Measurements from ENCODE around the gene KBTBD12.

KBTBD12 gene

DNA sequence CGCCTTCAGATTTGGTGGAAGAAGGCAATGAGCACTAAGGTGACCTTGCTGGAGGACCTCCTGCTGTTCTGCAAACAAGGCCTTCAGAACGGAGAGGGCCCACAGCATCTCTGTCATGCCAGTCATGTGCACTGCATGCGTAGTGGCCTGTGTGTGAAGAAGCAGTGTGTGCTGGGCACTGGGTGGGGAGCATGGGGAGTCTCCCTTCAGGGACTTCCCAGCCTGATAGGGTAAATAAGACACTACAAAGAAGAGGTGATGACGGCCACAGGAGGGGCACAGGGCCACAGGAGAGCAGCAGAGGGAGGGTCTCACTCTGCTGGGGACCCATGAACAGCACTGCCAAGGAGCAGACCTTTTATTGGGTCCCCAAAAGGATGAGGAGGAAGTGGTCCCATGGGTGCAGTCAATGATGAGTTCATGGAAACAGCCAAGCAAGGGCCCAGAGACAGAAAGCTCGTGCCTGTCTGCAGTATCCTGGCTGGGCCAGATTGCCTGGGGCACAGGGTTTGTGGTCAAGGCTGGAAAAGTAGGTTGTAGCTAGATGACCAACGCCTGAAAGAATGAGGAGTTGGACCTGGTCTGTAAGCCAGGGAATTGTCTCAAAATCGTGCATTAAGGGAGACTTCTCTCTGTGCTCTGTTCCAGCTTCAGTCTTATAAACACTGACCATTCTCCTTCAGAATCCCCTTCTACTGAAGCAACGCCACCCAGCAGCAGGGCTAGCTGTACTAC is 69.4 kb downstream of the KBTBD12 start:
- in situ Hi-C loops (cut with MboI; ENCODE audit: low sequenced_read_pairs): no loop called here

DNA sequence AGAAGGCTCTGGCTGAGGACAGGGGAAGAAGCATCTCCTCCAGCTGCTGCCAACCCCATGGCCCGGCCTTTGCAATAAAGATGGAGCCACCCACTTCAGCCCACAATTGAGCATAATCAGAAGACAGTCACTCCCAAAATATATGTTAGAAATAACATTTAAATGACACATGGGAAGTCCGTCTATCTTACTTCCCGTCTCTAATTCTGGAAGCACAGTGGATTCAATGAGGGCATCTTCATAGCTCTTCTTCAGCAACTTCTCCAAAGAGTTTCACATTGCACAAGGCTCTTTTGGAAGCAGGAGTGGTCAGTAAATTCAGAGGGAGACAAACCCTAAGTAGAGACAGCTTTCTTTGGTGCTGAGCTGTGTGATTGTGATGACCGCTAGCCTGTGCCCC is 70.2 kb downstream of the KBTBD12 start:
- in situ Hi-C loops (cut with MboI; ENCODE audit: low sequenced_read_pairs): no loop called here

DNA sequence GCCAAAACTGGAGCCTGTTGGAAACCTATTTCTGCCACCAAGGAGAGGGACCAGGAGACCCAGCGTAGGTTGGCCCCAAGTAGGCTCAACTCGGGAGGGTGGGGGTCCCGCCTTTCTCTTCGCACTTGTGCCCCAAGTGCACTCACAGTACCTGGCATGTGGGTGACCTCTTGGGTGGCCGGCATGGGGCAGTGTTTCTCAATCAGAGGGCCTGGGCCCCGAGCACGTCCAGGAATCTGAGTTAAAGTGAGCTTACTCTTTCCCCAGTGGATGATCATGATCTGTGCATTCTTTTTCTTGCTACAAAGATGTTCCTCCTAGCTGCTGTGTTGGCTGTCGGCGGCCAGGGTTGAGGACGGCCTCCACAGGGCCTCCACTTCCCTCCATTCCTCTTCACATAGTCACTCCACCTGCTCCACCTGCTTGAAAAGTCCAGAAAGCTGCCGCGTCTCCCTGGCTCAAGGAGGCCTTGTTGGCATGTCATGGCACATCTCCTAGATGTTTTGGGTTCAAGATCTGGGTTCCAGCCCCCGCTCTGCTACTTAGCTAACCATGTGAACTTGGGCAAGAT is 70.7 kb downstream of the KBTBD12 start:
- in situ Hi-C loops (cut with MboI; ENCODE audit: low sequenced_read_pairs): no loop called here

DNA sequence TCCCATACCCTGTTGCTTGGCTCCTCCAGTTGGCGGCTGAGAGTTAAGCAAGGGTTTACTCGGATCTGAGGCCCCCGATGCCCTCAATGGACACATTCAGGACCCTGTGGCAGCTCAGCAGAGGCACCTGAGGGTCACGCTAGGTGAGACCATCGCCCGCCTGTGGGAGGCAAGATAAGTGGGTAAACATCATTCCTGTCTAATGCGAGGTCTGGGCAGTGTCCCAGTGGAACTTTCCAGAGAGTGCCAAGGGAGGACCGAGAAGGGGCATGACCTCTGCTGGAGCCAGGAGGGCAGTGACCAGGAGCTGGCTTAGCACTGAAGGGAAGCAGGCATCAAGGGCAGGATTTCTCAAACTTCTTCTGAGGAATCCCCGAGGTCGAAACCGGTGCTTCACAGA is 71.8 kb downstream of the KBTBD12 start:
- in situ Hi-C loops (cut with MboI; ENCODE audit: low sequenced_read_pairs): no loop called here

DNA sequence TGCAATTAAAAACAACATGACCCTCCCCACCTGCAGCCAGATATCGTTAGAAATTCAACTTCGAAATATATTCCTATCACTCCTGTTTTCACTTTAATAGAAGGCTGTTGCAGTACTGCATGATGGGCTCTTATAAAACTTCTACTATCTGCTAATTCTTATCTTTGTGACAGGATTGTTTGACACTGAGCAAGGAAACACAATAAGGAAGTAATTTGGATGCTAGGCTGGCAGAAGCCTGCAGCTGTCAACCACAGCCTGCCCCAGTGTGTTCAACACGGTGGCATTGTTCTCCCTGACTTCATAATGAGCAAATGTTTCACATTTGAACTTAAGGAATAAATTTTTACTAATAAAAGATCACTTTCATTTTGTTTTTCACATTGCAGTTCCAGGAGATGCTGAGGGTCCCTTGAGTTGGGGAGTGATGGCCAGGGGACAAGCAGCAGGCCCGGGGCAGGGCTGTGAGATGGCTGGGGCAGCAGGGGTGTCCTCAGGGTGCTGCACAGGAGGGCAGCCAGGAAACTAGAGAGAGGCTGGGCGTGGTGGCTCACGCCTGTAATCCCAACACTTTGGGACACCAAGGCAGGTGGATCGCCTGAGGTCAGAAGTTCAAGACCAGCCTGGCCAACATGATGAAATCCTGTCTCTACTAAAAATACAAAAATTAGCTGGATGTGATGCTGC is 72.4 kb downstream of the KBTBD12 start:
- in situ Hi-C loops (cut with MboI; ENCODE audit: low sequenced_read_pairs): no loop called here

DNA sequence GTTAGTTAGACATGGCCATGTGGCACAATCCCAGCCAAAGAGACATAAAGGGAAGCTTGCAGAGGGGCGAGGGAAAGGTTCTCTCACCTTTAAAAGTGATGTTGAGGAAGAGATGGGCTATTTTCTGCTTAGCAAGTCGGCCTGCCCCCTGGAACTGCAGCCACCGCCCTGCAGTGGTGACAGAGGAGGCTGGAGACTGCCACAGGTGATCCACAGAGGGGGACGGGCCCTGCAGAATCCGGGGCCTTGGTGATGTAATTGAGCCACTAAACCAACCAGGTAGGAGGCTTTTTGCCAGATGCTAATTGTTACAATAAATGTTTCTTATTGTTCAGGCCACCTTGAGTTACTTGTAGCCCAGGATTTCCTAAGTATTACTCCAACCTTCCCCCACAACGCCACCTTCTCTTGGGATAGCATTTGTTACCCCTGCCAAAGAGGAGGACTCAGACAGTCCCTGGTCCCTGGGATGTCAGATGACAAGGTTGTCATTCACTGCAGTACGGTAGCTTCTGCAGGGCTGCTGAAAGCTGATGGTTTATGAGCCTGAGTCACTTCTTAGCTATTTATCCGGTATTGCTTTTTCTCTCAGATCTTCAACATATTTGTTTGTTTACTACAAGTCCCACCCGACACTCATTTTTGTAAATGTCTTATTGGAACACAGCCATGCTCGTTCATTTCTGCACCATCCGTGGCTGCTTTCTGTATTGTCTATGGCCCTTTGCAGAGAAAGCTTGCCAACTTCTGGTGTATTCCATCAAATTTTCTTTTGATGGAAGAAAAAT is 73.9 kb downstream of the KBTBD12 start:
- in situ Hi-C loops (cut with MboI; ENCODE audit: low sequenced_read_pairs): no loop called here

DNA sequence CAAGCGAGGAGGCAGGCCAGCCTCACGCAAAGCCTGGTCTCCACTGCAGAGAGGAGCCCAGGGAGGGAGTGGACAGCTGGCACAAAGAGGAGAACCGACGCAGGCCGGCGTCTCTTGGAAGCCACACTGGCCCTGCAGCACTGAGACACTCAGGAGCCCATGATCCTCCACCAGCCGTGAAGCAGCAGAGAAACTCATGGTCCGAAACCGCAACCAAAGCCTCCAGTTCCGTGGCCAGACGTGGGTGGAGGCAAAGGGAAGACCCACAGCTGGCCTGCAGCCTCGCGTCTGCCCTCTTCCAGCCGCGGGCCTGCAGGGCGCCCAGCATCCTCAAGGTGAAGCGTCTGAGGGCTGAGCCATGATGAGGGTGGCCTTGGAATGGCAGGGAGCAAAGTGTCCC is 75.0 kb downstream of the KBTBD12 start:
- in situ Hi-C loops (cut with MboI; ENCODE audit: low sequenced_read_pairs): no loop called here

DNA sequence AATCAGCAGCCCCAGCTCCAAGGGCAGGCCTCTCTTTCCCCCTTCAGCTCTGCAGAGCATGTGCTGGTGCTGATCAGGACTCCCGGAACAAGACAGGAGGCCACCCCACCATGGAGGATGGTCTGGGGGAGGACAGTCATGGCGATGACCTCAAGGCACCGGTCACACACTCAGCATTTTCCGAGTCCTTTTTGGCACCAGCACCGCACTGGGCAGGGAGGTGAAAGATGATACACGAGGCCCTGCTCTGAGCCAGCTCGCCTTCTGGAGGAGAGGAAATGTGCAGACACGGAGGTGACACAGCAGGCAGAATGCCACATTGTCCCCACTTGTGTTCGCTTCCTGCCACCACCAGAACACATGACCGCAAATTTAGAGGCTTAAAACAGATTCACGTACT is 75.4 kb downstream of the KBTBD12 start:
- in situ Hi-C loops (cut with MboI; ENCODE audit: low sequenced_read_pairs): no loop called here

DNA sequence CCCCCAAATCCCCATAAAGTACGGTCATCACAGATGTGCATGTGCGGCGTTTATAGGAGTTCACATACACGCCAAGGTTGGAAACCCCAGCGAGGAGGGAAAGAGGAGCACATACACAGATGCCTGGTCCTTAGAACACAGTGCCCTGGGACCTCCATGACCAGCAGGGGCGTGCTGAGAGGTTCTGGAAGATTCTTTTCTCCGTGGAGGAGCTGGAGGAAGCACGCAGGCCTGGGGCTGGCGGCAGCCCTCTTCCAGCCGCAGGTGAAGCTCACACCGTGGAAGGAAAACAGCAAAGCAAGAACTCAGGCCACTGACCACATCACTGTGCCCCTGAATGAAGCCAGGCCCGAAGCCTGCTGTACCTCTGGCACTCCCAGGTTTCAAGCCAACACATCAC is 76.2 kb downstream of the KBTBD12 start:
- in situ Hi-C loops (cut with MboI; ENCODE audit: low sequenced_read_pairs): no loop called here

DNA sequence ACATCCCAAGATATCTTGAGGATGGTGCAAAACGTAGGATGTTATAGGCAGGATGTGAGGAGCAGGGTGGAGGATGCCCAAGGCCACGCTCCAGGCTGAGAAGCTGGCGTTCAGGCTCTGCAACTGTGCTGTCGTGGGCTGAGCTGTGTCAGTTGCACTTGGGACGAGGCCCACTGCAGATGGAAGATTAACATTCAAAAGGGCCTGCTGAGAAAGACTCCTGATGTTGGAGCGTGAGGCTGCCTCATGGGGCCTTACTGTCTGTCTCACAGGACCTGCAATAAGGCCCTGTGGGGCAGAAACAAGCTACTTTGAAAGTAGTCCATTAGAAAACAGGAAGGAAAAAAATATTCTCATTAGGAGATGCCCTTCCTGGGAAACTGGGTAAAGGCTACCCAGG is 76.6 kb downstream of the KBTBD12 start:
- in situ Hi-C loops (cut with MboI; ENCODE audit: low sequenced_read_pairs): no loop called here

DNA sequence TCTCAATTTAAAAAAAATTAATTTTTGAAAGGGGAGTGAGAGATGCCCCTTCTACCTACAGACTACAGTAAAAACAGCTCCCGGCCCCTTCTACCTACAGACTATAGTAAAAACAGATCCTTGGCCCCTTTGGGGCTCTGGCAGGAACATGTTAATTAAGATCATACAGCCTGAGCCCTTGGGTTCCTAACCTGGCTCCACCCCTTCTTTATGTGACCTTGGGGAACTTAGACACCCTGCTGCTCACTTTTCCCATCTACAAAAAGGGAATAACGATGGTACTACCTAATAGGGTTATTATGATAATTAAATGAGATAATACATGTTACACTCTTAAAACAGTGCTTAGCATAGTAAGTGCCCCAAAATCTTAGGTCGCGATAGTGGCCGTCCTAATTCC is 77.1 kb downstream of the KBTBD12 start:
- in situ Hi-C loops (cut with MboI; ENCODE audit: low sequenced_read_pairs): no loop called here

DNA sequence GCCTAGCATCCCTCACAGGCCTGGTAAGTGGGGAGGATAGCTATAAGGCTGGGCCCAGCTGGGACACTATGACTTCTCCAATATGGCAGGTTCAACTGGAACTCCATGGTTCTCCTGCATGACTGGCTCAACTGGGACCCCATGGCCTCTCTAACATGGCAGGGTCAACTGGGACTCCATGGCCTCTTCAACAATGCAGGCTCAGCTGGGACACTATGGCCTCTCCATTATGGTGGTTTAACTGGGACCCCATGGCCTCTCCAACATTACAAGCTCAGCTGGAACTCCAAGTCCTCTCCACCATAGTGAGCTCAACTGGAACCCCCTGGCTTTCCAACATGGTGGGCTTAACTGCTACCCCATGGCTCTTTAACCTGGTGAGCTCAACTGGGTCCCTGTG is 79.0 kb downstream of the KBTBD12 start:
- in situ Hi-C loops (cut with MboI; ENCODE audit: low sequenced_read_pairs): no loop called here

DNA sequence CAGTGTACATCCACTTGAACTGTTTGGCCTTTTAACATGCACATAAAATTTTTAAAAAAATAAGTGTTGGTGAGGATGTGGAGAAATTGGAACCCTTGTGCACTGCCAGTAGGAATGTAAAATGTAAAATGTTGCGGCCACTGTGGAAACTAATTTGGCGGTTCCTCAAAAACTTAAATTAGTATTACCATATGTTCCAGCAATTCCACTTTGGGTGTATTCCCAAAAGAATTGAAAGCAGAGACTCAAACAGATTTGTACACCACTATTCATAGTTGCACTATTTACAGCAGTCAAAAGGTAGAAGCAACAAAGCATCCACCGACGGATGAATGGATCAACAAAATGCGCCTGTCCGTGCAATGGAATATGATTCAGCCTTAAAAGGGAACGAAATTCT is 82.0 kb downstream of the KBTBD12 start:
- in situ Hi-C loops (cut with MboI; ENCODE audit: low sequenced_read_pairs): no loop called here

DNA sequence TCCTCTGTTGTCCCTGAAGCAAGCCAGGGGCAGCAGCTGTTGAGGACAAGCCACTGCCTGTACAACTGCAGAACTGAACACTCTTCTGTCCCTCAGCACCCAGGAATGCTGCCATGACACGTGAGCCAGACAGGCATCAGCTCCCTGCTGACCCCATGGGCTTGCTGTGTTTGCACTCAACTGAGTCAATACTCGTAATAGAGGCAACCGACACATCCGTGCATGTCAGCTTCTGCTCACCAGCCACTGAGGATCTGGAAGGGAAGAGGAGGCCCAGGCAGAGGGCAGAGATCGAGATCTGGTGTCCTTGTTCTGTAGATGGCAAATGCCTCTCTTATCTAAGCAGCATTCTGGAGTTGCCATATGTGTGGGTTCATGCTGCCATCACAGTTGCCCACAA is 82.9 kb downstream of the KBTBD12 start:
- in situ Hi-C loops (cut with MboI; ENCODE audit: low sequenced_read_pairs): no loop called here

DNA sequence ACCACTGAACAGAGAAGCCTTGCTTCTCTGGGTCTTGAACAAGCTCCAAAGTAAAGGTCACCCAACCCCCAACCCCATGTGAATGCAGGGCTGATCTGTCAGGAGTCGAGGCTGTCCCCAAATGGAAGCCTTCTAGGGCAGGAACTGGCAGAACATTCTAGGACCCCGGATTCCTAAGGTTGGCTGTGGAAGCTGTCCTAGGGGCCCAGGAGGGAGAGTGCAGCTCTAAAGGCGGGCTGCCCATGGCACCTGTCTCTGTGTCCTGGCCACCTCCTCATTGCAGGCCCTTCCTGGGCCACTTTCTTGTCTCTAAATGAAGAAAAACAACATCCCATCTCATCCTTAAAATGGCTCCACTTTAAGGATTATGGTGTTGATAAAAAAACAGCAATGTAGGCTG is 83.6 kb downstream of the KBTBD12 start:
- in situ Hi-C loops (cut with MboI; ENCODE audit: low sequenced_read_pairs): no loop called here

DNA sequence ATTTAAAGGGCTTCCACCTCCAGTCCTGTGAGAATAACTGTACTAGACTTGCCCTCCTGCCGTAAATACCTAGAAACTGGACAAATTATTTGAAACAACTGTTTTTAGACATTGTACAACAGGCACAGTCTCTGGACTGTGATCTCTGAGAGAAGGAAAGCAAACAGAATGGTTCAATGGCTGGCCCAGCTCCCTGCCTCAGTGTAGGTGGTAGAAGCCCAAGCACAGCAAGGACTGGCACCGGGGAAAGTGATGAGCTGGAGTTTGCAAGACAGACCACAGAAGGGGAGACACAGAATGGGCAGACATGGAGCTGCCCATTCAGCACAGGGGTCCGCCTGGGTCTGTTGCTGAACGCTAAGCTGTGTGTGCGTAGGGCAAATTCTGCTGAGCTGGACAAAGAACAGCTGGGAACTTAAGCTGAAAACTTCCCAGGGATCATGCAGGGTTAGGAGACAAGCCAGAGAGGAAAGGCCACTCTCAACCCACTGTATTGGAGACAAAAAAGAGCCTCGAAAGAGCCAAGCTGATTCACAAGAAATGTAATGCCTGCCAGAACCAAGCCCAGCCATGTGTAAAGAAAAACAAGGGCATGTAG is 84.6 kb downstream of the KBTBD12 start:
- in situ Hi-C loops (cut with MboI; ENCODE audit: low sequenced_read_pairs): no loop called here

DNA sequence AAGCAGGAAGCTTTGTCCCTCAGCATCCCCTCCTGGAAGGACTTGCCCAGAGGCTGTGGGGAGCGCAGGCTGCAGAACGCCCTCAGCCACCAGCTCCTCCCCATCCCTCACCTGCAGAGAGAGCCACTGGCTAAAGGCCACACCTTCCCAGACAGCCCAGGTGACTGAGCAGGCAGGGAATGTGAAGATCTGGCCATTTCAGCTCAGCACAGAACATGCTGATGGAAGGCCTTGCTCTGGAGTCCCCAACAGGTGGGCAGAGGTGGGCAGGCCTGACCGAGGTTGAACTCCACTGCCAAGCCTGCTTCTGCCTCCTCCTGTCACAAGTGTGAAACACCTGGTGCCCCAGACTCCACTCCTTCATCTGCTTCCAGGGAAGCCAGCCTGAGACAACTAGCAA is 86.5 kb downstream of the KBTBD12 start:
- in situ Hi-C loops (cut with MboI; ENCODE audit: low sequenced_read_pairs): no loop called here

DNA sequence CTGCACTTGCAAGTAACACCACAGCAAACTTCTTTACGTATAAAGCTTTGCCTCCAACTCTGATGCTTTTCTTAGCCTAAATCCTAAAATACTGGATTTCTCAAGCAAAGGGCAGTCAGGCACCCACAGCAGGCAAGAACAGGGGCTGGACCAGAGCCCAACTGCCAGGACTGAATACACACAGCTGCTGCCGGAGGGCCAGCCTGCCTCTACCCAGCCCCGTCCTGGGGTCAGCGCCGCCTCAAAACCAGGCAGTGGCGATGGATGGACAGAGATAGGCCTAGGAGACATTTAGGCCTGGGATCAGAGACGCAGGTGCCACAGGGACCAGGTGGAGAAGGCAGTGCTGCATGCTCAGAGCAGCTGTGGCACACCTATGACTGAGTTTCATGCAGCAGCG is 89.6 kb downstream of the KBTBD12 start:
- in situ Hi-C loops (cut with MboI; ENCODE audit: low sequenced_read_pairs): no loop called here

DNA sequence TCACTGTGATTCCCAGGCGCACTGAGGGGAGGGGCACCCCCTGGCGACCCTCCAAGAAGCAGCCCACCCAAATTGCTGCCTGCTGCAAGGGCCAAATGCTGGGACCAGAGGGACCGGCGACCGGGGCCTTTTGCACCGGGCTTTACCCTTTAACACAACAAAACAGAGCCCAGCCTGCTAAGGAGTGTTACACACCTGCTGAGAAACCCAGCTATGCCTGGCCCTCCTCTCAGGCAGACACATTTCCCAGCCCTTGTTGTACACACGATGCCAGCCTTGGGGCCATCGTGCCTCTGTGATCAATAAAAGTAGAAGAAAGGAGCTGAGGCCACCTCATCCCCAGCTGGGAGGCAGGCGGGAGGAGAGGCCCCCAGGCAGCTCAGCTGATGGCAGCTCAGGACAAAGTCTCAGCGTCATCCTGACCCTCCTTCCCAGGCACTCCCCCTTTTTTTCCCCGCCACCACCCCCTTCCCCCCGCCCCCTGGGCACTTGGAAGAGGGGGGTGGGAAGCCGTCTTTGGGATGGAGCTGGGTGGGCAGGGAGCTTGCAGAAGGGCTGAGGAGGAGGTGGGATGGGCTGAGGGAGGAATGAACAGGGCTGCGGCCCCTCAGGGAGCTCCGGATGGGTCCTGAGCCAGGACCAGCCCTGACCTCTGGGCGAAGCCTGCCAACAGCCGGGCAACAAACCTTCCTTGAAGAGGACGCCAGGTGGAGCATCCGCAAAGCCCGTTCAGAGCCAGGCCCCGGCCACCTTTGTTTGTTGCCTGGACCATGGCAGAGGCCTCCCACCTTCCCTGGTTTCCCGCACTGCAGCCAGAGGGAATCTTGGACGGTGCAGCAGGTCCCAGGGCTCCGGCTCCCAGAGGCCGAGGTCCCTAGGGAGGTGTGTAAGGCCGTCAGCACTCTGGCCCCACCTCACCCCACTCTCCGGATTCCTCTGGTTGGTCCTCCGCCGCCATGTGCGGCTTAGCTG is 91.3 kb downstream of the KBTBD12 start:
- in situ Hi-C loops (cut with MboI; ENCODE audit: low sequenced_read_pairs): no loop called here

DNA sequence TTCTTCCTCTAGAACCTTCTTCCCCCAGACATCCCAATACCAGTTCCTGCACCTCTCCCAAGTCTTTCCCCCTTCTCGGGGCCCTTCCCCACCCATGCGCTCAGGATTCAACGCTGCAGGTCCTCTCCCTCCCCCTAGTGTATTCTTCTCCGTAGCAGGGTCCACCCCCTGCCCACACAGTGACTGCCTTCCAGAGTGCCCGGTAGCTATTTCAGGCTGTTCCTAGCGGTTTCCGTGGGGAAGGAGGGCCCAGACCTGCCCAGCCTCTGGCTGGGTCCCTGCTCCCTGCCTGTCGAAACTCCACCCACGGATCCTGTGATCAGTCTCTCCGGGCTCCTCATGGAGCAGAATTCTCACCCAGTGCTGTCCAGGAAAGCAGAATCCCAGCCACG is 92.0 kb downstream of the KBTBD12 start:
- in situ Hi-C loops (cut with MboI; ENCODE audit: low sequenced_read_pairs): no loop called here

Measured in hTERT RPE-1 (cell line).